Mucosa of descending colon (tissue), 3 donors: Measurements from ENCODE around the gene HTRA2. TPM values are rescaled to one million over a fixed set of nuclear protein-coding genes. Genes with fewer than 3 reads are reported as not detected.

Source experiments
- ATAC-seq: fragments of 200-7000 bp; cut with Tn5 transposase; one replicate; pipeline ENCODE4 v1.9.1; 2020; ENCODE audit warnings: mild to moderate bottlenecking, moderate library complexity
- DNase-seq, 3 donors: peaks; one replicate each; pipeline ENCODE4 v3.0.0-alpha.2; 2020
- H3K36me3 ChIP-seq: fragments of 200-600 bp; one replicate; pipeline ENCODE4 v1.8.0; 2021; ENCODE audit warnings: low read depth, mild to moderate bottlenecking
- H3K4me1 ChIP-seq: fragments of 200-600 bp; one replicate; pipeline ENCODE4 v1.8.0; 2021; ENCODE audit warnings: low read depth, mild to moderate bottlenecking
- H3K4me3 ChIP-seq: fragments of 200-600 bp; one replicate; pipeline ENCODE4 v1.8.0; 2021; ENCODE audit warnings: mild to moderate bottlenecking
- H3K9me3 ChIP-seq: fragments of 200-600 bp; one replicate; pipeline ENCODE4 v1.8.0; 2021; ENCODE audit warnings: mild to moderate bottlenecking
- intact Hi-C, 2 donors: fragments of 100-400 bp; cut with DNase I in 1 of 2; cut with micrococcal nuclease in 1 of 2; formaldehyde crosslinking; loops; one replicate each; pipeline versions ENCODE4 v1.11.0 to v1.11.1; 2022; cut with DNase I, micrococcal nuclease
- total RNA-seq, 3 donors: library from RNA; stranded (reverse); fragmentation: NEBNext Ultra II Directional in 2 of 3; extraction: Animal tissue kit (Norgen Biotek cat#: 25700) in 2 of 3; gene quantifications; one replicate each; pipeline versions ENCODE4 v1.2.1 to v1.2.4, GENCODE V29; 2021 to 2023
- TF ChIP-seq, protein P1 (sequence below): fragments of 200-600 bp; IDR thresholded peaks from one replicate; pipeline ENCODE4 v1.8.0; 2022; ENCODE audit warnings: antibody characterized with exemption, mild to moderate bottlenecking
- donor health status: DM: no; HTN: no; CAD: no; lungs with moderate emphysema.
- donor health status: DM: no; HTN: no; CAD: no.
- donor health status: DM: no; HTN: yes; CAD: no.

HTRA2 gene
- total RNA-seq, 3 donors from 2014 or later = 22.2 to 37.1 (median 23.3) TPM

DNA sequence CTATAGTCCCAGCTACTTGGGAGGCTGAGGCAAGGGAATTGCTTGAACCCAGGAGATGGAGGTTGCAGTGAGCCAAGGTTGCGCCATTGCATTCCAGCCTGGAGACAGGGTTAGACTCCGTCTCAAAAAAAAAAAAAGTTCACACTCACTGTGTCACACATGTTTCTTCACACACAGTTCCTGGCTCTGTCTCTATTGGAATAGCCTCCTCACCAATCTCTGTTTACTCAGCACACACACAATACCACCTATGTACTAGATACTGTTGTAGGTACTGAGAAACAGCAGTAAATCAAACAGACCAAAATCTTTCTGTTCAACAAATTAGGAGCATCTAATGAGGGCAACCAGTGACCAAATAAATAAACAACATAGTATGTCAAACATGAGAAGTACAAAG lies 43.6 kb upstream of the HTRA2 start:
- H3K9me3 ChIP-seq = no peaks in the 10 kb centered on the region
- ATAC-seq (no peak), DNase-seq (no peak)
- intact Hi-C loops = loop anchor here in 1 of 2 donors (10.0 kb wide), 1 partner anchor 49 kb away; no protein-coding TSS in a partner anchor
- no peak overlapping the region for H3K4me3 ChIP-seq
- TF ChIP-seq, protein P1, sequence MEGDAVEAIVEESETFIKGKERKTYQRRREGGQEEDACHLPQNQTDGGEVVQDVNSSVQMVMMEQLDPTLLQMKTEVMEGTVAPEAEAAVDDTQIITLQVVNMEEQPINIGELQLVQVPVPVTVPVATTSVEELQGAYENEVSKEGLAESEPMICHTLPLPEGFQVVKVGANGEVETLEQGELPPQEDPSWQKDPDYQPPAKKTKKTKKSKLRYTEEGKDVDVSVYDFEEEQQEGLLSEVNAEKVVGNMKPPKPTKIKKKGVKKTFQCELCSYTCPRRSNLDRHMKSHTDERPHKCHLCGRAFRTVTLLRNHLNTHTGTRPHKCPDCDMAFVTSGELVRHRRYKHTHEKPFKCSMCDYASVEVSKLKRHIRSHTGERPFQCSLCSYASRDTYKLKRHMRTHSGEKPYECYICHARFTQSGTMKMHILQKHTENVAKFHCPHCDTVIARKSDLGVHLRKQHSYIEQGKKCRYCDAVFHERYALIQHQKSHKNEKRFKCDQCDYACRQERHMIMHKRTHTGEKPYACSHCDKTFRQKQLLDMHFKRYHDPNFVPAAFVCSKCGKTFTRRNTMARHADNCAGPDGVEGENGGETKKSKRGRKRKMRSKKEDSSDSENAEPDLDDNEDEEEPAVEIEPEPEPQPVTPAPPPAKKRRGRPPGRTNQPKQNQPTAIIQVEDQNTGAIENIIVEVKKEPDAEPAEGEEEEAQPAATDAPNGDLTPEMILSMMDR = no peak
- H3K4me1 ChIP-seq = peaks cover 13% of the 10 kb centered on the region
- peaks cover 5% of the 10 kb centered on the region for H3K36me3 ChIP-seq

DNA sequence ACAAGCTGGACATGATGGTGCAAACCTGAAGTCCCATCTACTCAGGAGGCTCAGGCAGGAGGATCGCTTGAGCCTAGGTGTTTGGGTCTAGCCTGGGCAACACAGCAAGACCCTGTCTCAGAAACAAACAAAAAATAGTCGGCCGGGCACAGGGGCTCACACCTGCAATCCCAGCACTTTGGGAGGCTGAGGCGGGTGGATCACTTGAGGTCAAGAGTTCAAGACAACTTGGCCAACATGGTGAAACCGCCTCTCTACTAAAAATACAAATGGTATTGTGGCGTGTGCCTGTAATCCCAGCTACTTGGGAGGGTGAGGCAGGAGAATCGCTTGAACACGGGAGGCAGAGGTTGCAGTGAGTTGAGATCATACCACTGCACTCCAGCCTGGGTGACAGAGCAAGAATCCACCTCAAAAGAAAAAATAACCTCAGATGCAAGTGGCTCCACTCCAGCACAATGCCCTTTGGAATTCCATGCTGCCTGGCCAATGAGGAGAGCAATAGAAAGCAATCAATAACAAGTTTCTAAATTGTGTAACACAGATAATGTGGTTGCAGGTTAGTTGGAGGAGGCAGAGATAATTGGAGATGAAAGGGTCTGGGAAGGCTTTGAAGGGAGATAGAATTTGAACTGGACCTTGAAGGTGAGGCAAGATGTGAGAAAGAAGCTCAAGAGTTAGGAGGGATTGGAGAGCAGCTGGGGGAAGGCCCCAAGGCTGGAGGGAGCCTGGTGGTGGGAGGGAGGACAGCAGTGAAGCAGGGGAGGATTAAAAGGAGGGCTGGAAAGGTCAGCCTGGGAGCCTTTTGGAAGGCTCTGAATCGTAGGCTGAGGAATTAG lies 40.9 kb upstream of the HTRA2 start:
- ATAC-seq = no peak
- intact Hi-C loops = loop anchor here in 1 of 2 donors (10.0 kb wide), 1 partner anchor 46 kb away; no protein-coding TSS in a partner anchor
- H3K36me3 ChIP-seq = no peaks in the 10 kb centered on the region

DNA sequence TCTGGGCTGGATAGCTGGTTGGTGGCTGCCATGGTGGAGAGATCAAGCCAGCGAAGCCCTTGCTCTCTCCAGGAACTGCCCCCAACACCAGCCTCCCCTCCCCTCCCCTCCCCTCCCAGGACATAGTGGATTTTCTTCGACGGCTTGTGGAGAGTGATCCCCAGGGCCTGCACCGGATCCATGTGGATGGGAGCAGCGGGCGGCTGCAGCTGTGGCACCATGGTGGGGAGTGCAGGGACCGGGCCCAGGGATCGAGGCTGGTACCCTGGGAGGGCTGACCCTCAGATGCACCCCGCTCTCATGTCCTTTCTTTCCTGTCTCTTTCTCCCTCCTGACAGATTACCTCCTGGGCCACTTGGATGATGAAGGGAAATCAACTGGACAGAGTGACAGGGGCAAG lies 39.8 kb upstream of the HTRA2 start:
- intact Hi-C loops = loop anchor here in 1 of 2 donors (10.0 kb wide), 1 partner anchor 45 kb away; no protein-coding TSS in a partner anchor
- peak in 2 of 3 donors; percentile 13 to 39 for DNase-seq
- ATAC-seq = no peak
- H3K36me3 ChIP-seq = no peaks in the 10 kb centered on the region
- H3K9me3 ChIP-seq = no peaks in the 10 kb centered on the region
- TF ChIP-seq, protein P1 = no peak
- H3K4me1 ChIP-seq = no peaks in the 10 kb centered on the region
- H3K4me3 ChIP-seq = no peak overlapping the region

More for the DNA sequence above, 40.9 kb upstream of the HTRA2 start:
- peak in 2 of 3 donors; percentile 4 to 11 for DNase-seq
- Histone ChIP-seq H3K4me1 (peaks cover under 1% of the 10 kb centered on the region), H3K9me3 (no peaks in the 10 kb centered on the region), H3K4me3 (no peak overlapping the region)
- TF ChIP-seq, protein P1 = no peak

DNA sequence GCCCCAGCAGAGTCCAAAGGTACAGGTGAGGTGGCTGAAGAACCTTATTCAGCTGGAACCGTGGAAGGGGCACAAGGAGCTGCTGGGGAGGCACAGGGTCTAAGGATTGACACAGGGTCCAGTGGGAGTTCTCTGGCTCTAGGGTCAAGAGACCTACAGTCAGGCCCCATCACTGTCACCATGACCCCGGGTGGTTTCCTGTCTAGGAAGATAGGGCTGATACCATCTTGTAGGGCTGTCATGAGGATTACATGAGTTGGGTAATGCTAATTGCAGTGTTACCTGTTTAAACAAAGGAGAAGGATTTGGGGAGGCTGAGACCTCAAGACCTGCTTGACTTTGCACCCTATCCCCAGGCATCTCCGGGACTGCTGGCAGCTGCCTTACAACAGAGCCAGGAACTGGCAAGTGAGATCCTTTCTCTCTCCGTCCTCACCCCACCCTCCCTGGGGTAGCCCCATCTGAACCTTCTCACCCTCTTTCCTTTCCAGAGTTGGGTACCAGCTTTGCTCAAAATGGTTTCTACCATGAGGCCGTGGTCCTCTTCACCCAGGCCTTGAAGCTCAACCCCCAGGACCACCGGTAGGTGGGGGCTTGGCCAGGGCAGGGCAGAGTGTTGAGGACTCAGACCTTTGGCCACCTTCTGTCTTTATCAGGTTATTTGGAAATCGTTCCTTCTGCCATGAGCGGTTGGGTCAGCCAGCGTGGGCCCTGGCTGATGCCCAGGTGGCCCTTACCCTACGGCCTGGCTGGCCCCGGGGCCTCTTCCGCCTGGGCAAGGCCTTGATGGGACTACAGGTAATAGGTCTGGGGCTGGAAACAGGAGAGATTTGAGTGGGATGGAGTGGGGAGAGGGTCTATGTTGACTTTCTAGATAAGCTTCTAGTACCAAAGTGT lies 37.8 kb upstream of the HTRA2 start:
- no peaks in the 10 kb centered on the region for H3K9me3 ChIP-seq
- no peaks in the 10 kb centered on the region for H3K36me3 ChIP-seq
- TF ChIP-seq, protein P1 = no peak
- no peaks in the 10 kb centered on the region for H3K4me1 ChIP-seq
- H3K4me3 ChIP-seq = no peak overlapping the region
- DNase-seq = peak in 2 of 3 donors; percentile 14 to 15
- no peak for ATAC-seq
- intact Hi-C loops = no loop called here

DNA sequence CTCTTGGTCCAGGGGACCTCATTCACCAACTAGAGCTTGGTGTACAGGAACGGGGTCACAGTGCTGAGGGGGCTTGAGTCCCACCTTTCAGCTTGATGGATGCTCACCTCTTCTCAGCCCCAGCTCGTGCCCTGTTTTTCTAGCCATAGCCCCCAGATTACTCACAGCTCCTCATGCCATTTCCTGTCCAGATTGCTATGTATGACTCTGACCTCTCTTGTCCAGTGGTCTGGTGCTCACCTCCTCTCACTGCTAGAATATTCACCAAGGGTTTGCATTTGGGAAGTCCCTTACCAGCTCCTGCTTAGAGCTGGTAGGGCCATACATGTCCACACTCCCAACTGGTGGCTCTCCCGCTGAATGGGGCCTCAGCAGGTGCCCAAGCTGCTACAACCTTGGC lies 36.2 kb upstream of the HTRA2 start:
- ATAC-seq (no peak), DNase-seq (peak in 2 of 3 donors; percentile 4 to 18)
- H3K4me1 ChIP-seq = peaks cover 7% of the 10 kb centered on the region
- intact Hi-C loops = no loop called here
- no peaks in the 10 kb centered on the region for H3K9me3 ChIP-seq
- H3K36me3 ChIP-seq = no peaks in the 10 kb centered on the region
- TF ChIP-seq, protein P1 = no peak
- H3K4me3 ChIP-seq = no peak overlapping the region
